GM06990 (cell line): ENCODE measurements around the gene DSC1.

Experiments used
- DNase-seq: peaks from one replicate; pipeline ENCODE4 v3.0.0-alpha.2; 2011; ENCODE audit not compliant: insufficient read length; ENCODE audit errors: extremely low read depth
- H3K27me3 ChIP-seq: replicated peaks from 2 replicates; pipeline ENCODE4 v1.6.0; 2011; ENCODE audit warnings: low read length; ENCODE audit not compliant: control insufficient read depth, insufficient read depth
- H3K36me3 ChIP-seq: 2 replicates; pipeline ENCODE4 v1.5.1; 2011; ENCODE audit warnings: low read length; ENCODE audit not compliant: control insufficient read depth, insufficient read depth
- H3K4me3 ChIP-seq: replicated peaks from 2 replicates; pipeline ENCODE4 v1.5.1; 2011; ENCODE audit warnings: low read depth, mild to moderate bottlenecking, control low read depth, low read length
- CTCF ChIP-seq: IDR thresholded peaks from 2 replicates; pipeline ENCODE4 v1.5.1; 2011; ENCODE audit warnings: low read length, control low read depth, mild to moderate bottlenecking, inconsistent platforms; ENCODE audit not compliant: insufficient read depth, poor library complexity, severe bottlenecking

DSC1 gene

DNA sequence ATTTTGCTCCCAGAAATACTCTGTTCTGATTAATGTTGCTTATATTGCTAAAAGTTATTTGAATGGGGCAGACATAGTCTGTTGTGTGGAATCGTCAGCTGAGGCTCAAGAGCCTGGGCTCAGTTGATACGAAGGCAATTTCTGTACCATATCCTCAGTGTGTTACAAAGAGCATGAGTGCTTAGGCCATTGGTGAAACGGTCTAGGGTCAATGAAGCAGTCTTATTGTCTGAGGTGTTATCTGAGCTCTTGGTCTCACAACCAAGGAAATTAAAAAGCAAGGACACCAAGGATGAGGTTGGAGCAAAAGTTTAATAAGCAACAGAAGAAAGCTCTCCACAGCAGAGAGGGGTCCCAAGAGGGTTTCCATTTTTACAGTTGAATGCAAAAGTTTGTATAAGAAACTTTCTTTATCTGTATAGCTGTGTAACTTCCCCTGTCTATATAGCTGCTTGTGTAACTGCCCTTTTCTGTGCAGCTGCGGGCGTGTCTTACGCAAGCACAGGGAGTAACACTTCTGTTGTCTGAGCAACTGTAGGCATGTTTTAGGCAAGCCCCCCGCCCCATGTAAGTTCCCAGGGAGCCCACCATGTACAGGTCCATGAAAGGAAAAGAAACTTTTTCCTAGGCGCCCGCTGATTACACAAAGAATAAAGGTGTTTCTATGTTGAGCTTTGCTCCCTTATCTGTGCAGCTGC, 40.6 kb upstream of the DSC1 start:
- Histone ChIP-seq H3K36me3 (no peaks in the 10 kb centered on the region), H3K4me3 (no peak overlapping the region), H3K27me3 (no peaks in the 10 kb centered on the region)
- DNase-seq = no peak
- TF ChIP-seq CTCF = no peak

- TF ChIP-seq CTCF = no peak
- no peak for DNase-seq
- Histone ChIP-seq H3K27me3 (no peaks in the 10 kb centered on the region), H3K4me3 (no peak overlapping the region), H3K36me3 (no peaks in the 10 kb centered on the region)
Observed at GRCh38 chr18:31199190-31199769, 36.6 kb upstream of the DSC1 start.

DNA sequence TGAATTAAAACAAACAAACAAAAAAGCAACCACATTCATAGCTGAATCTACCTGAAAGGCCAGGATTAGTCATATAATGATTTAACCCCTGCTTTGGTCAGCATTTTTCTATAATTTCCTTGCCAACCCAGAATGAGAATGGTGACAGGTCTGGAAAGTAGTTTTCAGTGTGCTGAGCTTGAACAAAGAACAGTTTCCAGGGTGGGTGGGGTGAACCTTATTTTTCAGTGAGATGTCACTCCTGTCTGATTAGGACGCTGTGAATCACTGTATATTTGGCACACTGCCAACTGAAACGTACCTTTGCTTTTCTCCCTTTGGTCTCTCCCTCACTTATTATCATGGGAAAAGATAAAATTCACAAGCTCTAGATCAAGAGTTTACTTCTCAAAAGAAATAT, 35.0 kb upstream of the DSC1 start:
- Histone ChIP-seq H3K36me3 (no peaks in the 10 kb centered on the region), H3K4me3 (no peak overlapping the region), H3K27me3 (no peaks in the 10 kb centered on the region)
- DNase-seq = no peak
- TF ChIP-seq CTCF = no peak

- Histone ChIP-seq H3K27me3 (no peaks in the 10 kb centered on the region), H3K36me3 (no peaks in the 10 kb centered on the region), H3K4me3 (no peak overlapping the region)
- no peak for TF ChIP-seq CTCF
- no peak for DNase-seq
Observed at GRCh38 chr18:31195063-31195462, 32.4 kb upstream of the DSC1 start.

DNA sequence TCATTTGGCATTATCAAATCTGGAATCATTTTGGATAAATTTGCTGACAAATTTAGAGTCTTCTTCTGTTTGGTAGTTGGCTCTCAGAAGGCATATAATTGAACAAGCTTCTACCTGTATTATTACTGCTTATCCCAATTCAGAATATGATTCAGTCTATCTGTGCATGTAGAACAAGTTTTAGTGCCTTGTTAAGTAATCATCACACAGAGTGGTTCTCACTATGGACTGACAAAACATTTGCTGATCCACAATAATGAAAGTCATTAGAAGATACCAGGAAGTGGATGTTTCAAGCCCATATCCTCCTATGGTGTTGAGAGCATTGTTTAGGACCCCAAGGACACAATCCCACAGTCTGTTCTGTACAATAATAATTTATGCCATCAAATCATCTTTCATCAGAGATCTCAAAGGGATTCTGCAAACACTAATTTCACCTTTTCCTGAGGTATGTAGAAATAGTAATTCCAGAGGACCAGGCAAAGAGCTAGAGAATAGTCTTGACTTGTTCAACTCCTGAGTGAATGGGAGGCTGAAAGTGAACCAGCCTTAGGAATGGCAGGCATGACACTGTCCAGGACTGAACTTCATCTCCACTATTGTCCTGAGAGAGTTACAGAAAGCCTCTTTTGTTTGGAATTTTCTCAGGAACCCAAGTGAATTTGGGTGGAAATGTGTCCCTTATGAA, 29.6 kb upstream of the DSC1 start:
- no peaks in the 10 kb centered on the region for H3K27me3 ChIP-seq
- DNase-seq = no peak
- no peak overlapping the region for H3K4me3 ChIP-seq
- no peak for TF ChIP-seq CTCF
- no peaks in the 10 kb centered on the region for H3K36me3 ChIP-seq
